Mammary epithelial cell (primary cell): Measurements from ENCODE around the gene USH2A.

Source experiments
- EZH2 ChIP-seq: IDR thresholded peaks from 2 replicates; pipeline ENCODE4 v1.6.1; 2012; ENCODE audit warnings: low read length, inconsistent platforms, borderline replicate concordance
- TF ChIP-seq, protein P1 (sequence below), 2 donors: IDR thresholded peaks in 1 of 2; conservative IDR thresholded peaks in 1 of 2; 2 replicates each; pipeline ENCODE4 v1.5.1; 2011 to 2012; ENCODE audit warnings: inconsistent platforms in 2 of 2, low read length in 2 of 2, mild to moderate bottlenecking in 2 of 2, control low read depth in 1 of 2, low read depth in 1 of 2; ENCODE audit not compliant: insufficient read depth in 1 of 2; ENCODE audit errors: extremely low read depth in 1 of 2

- no peak for TF ChIP-seq EZH2
- TF ChIP-seq, protein P1, sequence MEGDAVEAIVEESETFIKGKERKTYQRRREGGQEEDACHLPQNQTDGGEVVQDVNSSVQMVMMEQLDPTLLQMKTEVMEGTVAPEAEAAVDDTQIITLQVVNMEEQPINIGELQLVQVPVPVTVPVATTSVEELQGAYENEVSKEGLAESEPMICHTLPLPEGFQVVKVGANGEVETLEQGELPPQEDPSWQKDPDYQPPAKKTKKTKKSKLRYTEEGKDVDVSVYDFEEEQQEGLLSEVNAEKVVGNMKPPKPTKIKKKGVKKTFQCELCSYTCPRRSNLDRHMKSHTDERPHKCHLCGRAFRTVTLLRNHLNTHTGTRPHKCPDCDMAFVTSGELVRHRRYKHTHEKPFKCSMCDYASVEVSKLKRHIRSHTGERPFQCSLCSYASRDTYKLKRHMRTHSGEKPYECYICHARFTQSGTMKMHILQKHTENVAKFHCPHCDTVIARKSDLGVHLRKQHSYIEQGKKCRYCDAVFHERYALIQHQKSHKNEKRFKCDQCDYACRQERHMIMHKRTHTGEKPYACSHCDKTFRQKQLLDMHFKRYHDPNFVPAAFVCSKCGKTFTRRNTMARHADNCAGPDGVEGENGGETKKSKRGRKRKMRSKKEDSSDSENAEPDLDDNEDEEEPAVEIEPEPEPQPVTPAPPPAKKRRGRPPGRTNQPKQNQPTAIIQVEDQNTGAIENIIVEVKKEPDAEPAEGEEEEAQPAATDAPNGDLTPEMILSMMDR (conservative IDR thresholded peaks at IDR 0.05 in 1 of 2, IDR thresholded peaks at IDR 0.05 in 1 of 2; ENCODE audit: extremely low read depth in 1 of 2, insufficient read depth in 1 of 2, low read depth in 1 of 2, low read length in 2 of 2), result no peak
Measured at GRCh38 chr1:215600867-215601266, 822.4 kb downstream of the USH2A start.
